Measurements from ENCODE around the gene RBM20. TPM values are rescaled to one million over a fixed set of nuclear protein-coding genes. Genes with fewer than 3 reads are reported as not detected.

Gene RBM20
- total RNA-seq, 1 experiment from 2014 or later = 0.11 TPM

GRCh38 chr10:110758898-110759297 lies 114.8 kb downstream of the RBM20 start:
- Histone ChIP-seq H3K4me2 (no peak overlapping the region), H3K27me3 (ENCODE audit: insufficient read depth, low read depth) (no peaks in the 10 kb centered on the region), H3K4me1 (replicated peaks; ENCODE audit: insufficient read depth) (no peaks in the 10 kb centered on the region), H3K9me2 (ENCODE audit: insufficient read depth) (no peaks in the 10 kb centered on the region), H3K27ac (no peak overlapping the region), H3K79me2 (ENCODE audit: low read depth) (no peaks in the 10 kb centered on the region), H2AFZ (no peak overlapping the region), H4K20me1 (ENCODE audit: insufficient read depth) (no peaks in the 10 kb centered on the region), H3K36me3 (ENCODE audit: low read depth) (no peaks in the 10 kb centered on the region), H3F3A (ENCODE audit: insufficient read depth, low read depth) (no peaks in the 10 kb centered on the region), H3K4me3 (no peak overlapping the region), H3K9me3 (ENCODE audit: insufficient read depth, low read depth) (no peaks in the 10 kb centered on the region)
- no peak for DNase-seq
- TF ChIP-seq CTCF (conservative IDR thresholded peaks at IDR 0.05) = no peak
- no peak for TF ChIP-seq EZH2 (IDR thresholded peaks at IDR 0.05; ENCODE audit: low read depth)
- ChIA-PET POLR2A (ENCODE audit: unreplicated experiment) (no interaction called here), CTCF (no interaction called here)
- BruUV-seq (replicated peaks) = no TSS peak
- intact Hi-C loops (cut with micrococcal nuclease; ENCODE audit: unreplicated experiment) = no loop called here

GRCh38 chr10:110759523-110759922 lies 115.4 kb downstream of the RBM20 start:
- Histone ChIP-seq H4K20me1 (ENCODE audit: insufficient read depth) (no peaks in the 10 kb centered on the region), H3K9me3 (ENCODE audit: insufficient read depth, low read depth) (no peaks in the 10 kb centered on the region), H3K4me2 (no peak overlapping the region), H3K36me3 (ENCODE audit: low read depth) (no peaks in the 10 kb centered on the region), H3K9me2 (ENCODE audit: insufficient read depth) (no peaks in the 10 kb centered on the region), H3K4me3 (no peak overlapping the region), H3K27ac (no peak overlapping the region), H3K4me1 (replicated peaks; ENCODE audit: insufficient read depth) (no peaks in the 10 kb centered on the region), H2AFZ (no peak overlapping the region), H3F3A (ENCODE audit: insufficient read depth, low read depth) (no peaks in the 10 kb centered on the region), H3K27me3 (ENCODE audit: insufficient read depth, low read depth) (no peaks in the 10 kb centered on the region), H3K79me2 (ENCODE audit: low read depth) (no peaks in the 10 kb centered on the region)
- BruUV-seq (replicated peaks) = no TSS peak
- no peak for DNase-seq
- ChIA-PET CTCF (interaction anchor here (0.6 kb wide), 1 partner anchor 130 kb away, joined by 3 read pairs; no protein-coding TSS in a partner anchor), POLR2A (ENCODE audit: unreplicated experiment) (no interaction called here)
- intact Hi-C loops (cut with micrococcal nuclease; ENCODE audit: unreplicated experiment) = no loop called here
- TF ChIP-seq EZH2 (IDR thresholded peaks at IDR 0.05; ENCODE audit: low read depth) (no peak), CTCF (conservative IDR thresholded peaks at IDR 0.05) (no peak)

- intact Hi-C loops (cut with micrococcal nuclease; ENCODE audit: unreplicated experiment) = no loop called here
- POLR2A ChIA-PET (ENCODE audit: unreplicated experiment) = no interaction called here
These were observed 118.1 kb downstream of the RBM20 start for GRCh38 chr10:110762109-110762848.

More at GRCh38 chr10:110762109-110762848, 118.1 kb downstream of the RBM20 start:
- H3K79me2 ChIP-seq (ENCODE audit: low read depth) = no peaks in the 10 kb centered on the region
- no peaks in the 10 kb centered on the region for H3K9me3 ChIP-seq (ENCODE audit: insufficient read depth, low read depth)
- no peaks in the 10 kb centered on the region for H3K4me1 ChIP-seq (replicated peaks; ENCODE audit: insufficient read depth)
- no peaks in the 10 kb centered on the region for H3K27me3 ChIP-seq (ENCODE audit: insufficient read depth, low read depth)
- CTCF ChIA-PET = no interaction called here
- H3K27ac ChIP-seq = no peak overlapping the region
- no peaks in the 10 kb centered on the region for H3K9me2 ChIP-seq (ENCODE audit: insufficient read depth)
- no peak overlapping the region for H3K4me3 ChIP-seq
- H2AFZ ChIP-seq = no peak overlapping the region
- DNase-seq = no peak
- H4K20me1 ChIP-seq (ENCODE audit: insufficient read depth) = no peaks in the 10 kb centered on the region
- no peaks in the 10 kb centered on the region for H3K36me3 ChIP-seq (ENCODE audit: low read depth)
- TF ChIP-seq CTCF (conservative IDR thresholded peaks at IDR 0.05) (no peak), EZH2 (IDR thresholded peaks at IDR 0.05; ENCODE audit: low read depth) (no peak)
- H3K4me2 ChIP-seq = no peak overlapping the region
- BruUV-seq (replicated peaks) = no TSS peak
- no peaks in the 10 kb centered on the region for H3F3A ChIP-seq (ENCODE audit: insufficient read depth, low read depth)

Data from PC-9 (cell line).